Hepatocyte (in vitro differentiated cells): ENCODE results near the gene RMI2. TPM values are rescaled to one million over a fixed set of nuclear protein-coding genes. Genes with fewer than 3 reads are reported as not detected.
A peak's percentile ranks its signal among the peaks of the same experiment; 100 is the strongest.

Source experiments
- DNase-seq: peaks from one replicate; pipeline ENCODE4 v3.0.0-alpha.2; 2016; ENCODE audit warnings: low spot score
- H2AFZ ChIP-seq: fragments of 200-600 bp; sonication (generic); 2 replicates; pipeline ENCODE4 v1.6.0; 2016; ENCODE audit warnings: antibody characterized with exemption, mild to moderate bottlenecking
- H3K27ac ChIP-seq: fragments of 200-600 bp; sonication (generic); 2 replicates; pipeline ENCODE4 v1.5.1; 2016; ENCODE audit warnings: mild to moderate bottlenecking
- H3K27me3 ChIP-seq: fragments of 200-600 bp; sonication (generic); 2 replicates; pipeline ENCODE4 v1.6.1; 2016
- H3K36me3 ChIP-seq: fragments of 200-600 bp; sonication (generic); replicated peaks from 2 replicates; pipeline ENCODE4 v1.5.1; 2016; ENCODE audit warnings: low read depth; ENCODE audit not compliant: insufficient read depth
- H3K4me1 ChIP-seq: fragments of 200-600 bp; sonication (generic); 2 replicates; pipeline ENCODE4 v1.5.1; 2016; ENCODE audit warnings: mild to moderate bottlenecking, moderate library complexity; ENCODE audit not compliant: insufficient read depth
- H3K4me2 ChIP-seq: fragments of 200-600 bp; sonication (generic); 2 replicates; pipeline ENCODE4 v1.6.0; 2016
- H3K4me3 ChIP-seq: fragments of 200-600 bp; sonication (generic); 2 replicates; pipeline ENCODE4 v1.5.1; 2016; ENCODE audit warnings: mild to moderate bottlenecking
- H3K79me2 ChIP-seq: fragments of 200-600 bp; sonication (generic); 2 replicates; pipeline ENCODE4 v1.6.0; 2017; ENCODE audit warnings: mild to moderate bottlenecking
- H3K9me2 ChIP-seq: fragments of 200-600 bp; sonication (generic); replicated peaks from 2 replicates; pipeline ENCODE4 v1.6.0; 2017; ENCODE audit warnings: mild to moderate bottlenecking; ENCODE audit not compliant: insufficient read depth
- H3K9me3 ChIP-seq: fragments of 200-600 bp; sonication (generic); 2 replicates; pipeline ENCODE4 v1.5.1; 2016; ENCODE audit warnings: low read depth, mild to moderate bottlenecking
- H4K20me1 ChIP-seq: fragments of 200-600 bp; sonication (generic); 2 replicates; pipeline ENCODE4 v1.6.0; 2016; ENCODE audit warnings: mild to moderate bottlenecking; ENCODE audit not compliant: insufficient read depth, poor library complexity, severe bottlenecking
- CTCF ChIP-seq: fragments of 200-600 bp; sonication (generic); IDR thresholded peaks from 2 replicates; pipeline ENCODE4 v1.5.1; 2016; ENCODE audit warnings: antibody characterized with exemption, mild to moderate bottlenecking; ENCODE audit not compliant: poor library complexity
- EZH2 ChIP-seq: fragments of 200-600 bp; sonication (generic); IDR thresholded peaks from 2 replicates; pipeline ENCODE4 v1.6.1; 2016; ENCODE audit warnings: antibody characterized with exemption, mild to moderate bottlenecking, borderline replicate concordance
- EZH2phosphoT487 ChIP-seq: fragments of 200-600 bp; sonication (generic); IDR thresholded peaks from one replicate; pipeline ENCODE4 v1.6.1; 2018; ENCODE audit warnings: antibody characterized with exemption, mild to moderate bottlenecking, low read depth, moderate library complexity; ENCODE audit not compliant: unreplicated experiment, severe bottlenecking
- WGBS: methylation state at CpG from one replicate; pipeline ENCODE4 v1.1.6; 2016; ENCODE audit warnings: low lambda C conversion rate; ENCODE audit errors: missing lambda C conversion rate; 5-methylcytosine and 5-hydroxymethylcytosine counted together
- polyA plus RNA-seq: library from polyadenylated mRNA; unstranded; fragments of >200 nt; fragmentation: Nextera tagmentation; extraction: Ambion mirVana; gene quantifications from 2 replicates; pipeline ENCODE4 v1.2.1, GENCODE V29; 2016
- total RNA-seq: library from RNA; depleted of rRNA; stranded (reverse); fragments of >200 nt; gene quantifications from 2 replicates; pipeline ENCODE4 v1.2.3, GENCODE V29; 2014

RMI2 gene
- total and polyA plus RNA-seq, 2 experiments from 2014 or later: 9.8 to 11.4 TPM

DNA sequence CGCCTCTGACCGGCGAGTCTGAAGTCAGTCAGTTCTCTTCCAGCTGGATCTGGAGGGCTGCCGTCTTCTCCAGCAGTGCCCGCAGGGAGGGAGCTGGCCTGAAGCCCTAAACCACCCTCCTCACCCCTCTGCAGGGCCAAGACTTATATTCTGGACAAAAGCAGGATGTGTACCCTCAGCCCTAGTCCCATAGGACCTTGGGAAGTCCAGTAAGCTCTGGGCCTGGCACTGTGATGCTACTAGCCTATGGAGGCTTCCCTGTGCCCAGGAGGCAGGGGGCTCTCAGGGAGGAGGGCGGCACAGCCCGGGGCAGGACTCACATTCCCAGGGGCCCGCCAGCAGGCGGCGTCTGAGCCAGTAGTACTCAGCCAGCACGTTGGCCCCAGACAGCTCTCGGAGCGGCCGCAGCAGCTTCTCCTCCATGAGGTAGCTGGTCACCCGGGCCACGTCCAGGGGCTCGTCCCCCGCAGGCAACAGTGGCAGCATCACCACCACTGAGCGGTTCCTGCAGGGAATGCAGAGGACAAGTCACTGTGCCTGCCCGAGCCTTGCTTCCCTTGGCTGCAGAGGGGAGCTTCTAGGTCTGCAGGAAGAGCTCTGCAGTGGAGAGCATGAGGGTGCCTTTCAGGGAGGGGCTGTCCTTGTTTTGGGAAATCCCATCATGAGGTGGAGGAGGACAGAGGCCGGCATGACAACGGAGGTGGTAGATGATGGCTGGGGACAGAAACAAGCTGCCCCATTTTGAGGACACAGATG is 41.7 kb downstream of the RMI2 start:
- H3K9me2 ChIP-seq: no peaks in the 10 kb centered on the region
- no peaks in the 10 kb centered on the region for H4K20me1 ChIP-seq
- H3K4me3 ChIP-seq: no peak overlapping the region
- H3K9me3 ChIP-seq: no peaks in the 10 kb centered on the region
- no peak overlapping the region for H3K4me2 ChIP-seq
- 39% methylated on average over 22 of the region's 22 CpGs for WGBS
- DNase-seq: peak; percentile 66
- H3K36me3 ChIP-seq: no peaks in the 10 kb centered on the region
- no peak overlapping the region for H3K27ac ChIP-seq
- H3K4me1 ChIP-seq: peaks cover 11% of the 10 kb centered on the region
- no peaks in the 10 kb centered on the region for H3K27me3 ChIP-seq
- no peaks in the 10 kb centered on the region for H3K79me2 ChIP-seq
- no peak overlapping the region for H2AFZ ChIP-seq
- TF ChIP-seq CTCF (peak; percentile 44), EZH2phosphoT487 (no peak), EZH2 (no peak)

DNA sequence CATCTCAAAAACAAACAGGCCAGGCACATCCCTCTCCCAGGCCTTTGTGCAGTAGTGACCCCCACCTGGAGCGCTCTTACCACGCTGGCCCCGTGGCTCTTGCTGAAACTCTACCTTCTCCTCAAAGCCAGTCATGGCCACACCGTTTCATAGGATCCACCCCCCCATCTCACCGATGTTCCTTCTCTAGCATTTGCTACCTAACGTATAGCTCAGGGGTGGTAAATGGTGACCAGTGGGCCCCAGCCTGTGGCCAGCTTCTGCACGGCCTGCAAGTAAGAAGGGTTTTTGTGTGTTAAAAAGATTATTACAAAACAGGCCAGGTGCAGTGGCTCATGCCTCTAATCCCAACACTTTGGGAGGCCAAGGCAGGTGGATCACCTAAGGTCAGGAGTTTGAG is 43.8 kb downstream of the RMI2 start:
- no peak overlapping the region for H3K4me3 ChIP-seq
- H3K4me1 ChIP-seq: peaks cover 11% of the 10 kb centered on the region
- no peak for TF ChIP-seq CTCF
- no peak for TF ChIP-seq EZH2phosphoT487
- no peak for TF ChIP-seq EZH2
- H3K9me2 ChIP-seq: no peaks in the 10 kb centered on the region
- H3K27me3 ChIP-seq: no peaks in the 10 kb centered on the region
- H3K4me2 ChIP-seq: no peak overlapping the region
- H2AFZ ChIP-seq: no peak overlapping the region
- H3K9me3 ChIP-seq: no peaks in the 10 kb centered on the region
- no peak overlapping the region for H3K27ac ChIP-seq
- no peaks in the 10 kb centered on the region for H3K36me3 ChIP-seq
- no peak for DNase-seq
- no peaks in the 10 kb centered on the region for H4K20me1 ChIP-seq
- WGBS: 79% methylated on average over 7 of the region's 7 CpGs
- no peaks in the 10 kb centered on the region for H3K79me2 ChIP-seq

DNA sequence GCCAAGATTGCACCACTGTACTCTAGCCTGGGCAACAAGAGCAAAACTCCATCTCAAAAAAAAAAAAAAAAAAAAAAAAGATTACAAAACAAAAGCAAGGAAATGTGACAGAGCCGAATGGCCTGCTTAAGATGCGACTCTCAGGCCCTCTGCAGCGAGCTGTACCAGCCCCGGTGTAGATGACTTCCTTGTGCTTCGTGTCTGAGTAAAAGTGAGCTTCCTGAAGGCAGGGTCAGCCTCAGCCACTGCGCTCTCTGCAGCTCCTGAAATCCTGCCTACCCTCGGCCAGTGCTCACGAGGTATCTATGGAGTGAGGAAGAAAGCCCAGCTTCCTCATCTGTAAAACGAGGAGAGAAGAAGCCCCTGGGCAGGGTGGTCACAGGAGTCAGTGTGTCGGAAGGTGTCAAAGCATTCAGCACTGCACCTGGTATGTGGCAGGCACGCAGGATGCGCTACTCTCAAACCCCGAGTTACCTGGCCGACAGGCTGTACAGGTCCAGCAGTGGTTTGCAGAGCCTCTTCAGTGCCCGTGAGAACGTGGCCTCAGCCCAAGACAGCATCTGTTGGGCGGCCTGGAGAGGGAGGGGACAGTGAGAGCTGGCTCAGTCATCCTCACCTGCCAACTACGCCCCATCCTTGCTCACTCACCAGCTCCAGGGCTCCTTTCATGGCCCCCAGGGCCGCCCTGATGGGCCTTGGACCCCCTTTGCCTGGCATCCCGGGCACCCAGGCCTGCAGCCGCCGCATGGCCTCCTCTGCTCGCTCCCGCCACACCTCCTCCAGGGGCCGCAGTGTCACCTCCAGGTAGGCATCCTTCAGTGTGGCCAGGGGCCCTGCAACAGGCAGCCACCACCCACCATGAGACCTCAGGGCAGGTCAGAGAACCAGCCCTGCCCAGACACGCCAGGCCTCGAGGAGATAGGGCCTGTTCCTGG is 44.6 kb downstream of the RMI2 start:
- Histone ChIP-seq H4K20me1 (no peaks in the 10 kb centered on the region), H3K4me1 (peaks cover 11% of the 10 kb centered on the region), H2AFZ (no peak overlapping the region), H3K9me3 (no peaks in the 10 kb centered on the region), H3K36me3 (no peaks in the 10 kb centered on the region), H3K27me3 (no peaks in the 10 kb centered on the region), H3K27ac (no peak overlapping the region), H3K79me2 (no peaks in the 10 kb centered on the region), H3K4me2 (no peak overlapping the region), H3K4me3 (no peak overlapping the region), H3K9me2 (no peaks in the 10 kb centered on the region)
- TF ChIP-seq EZH2 (no peak), EZH2phosphoT487 (no peak), CTCF (no peak)
- 85% methylated on average over 27 of the region's 27 CpGs for WGBS
- DNase-seq: peak; percentile 6
